Heart left ventricle (tissue), 16 donors: ENCODE results near the gene EIF2B5. TPM values are rescaled to one million over a fixed set of nuclear protein-coding genes. Genes with fewer than 3 reads are reported as not detected.

Experiments used
- ATAC-seq, 4 donors: fragments of 200-7000 bp; cut with Tn5 transposase; one replicate each; pipeline ENCODE4 v1.9.1; 2020 to 2022; ENCODE audit warnings: moderate library complexity in 4 of 4, mild to moderate bottlenecking in 3 of 4, moderate number of reproducible peaks in 1 of 4
- DNase-seq, 5 donors: peaks; one replicate each; pipeline ENCODE4 v3.0.0-alpha.2; 2020
- H3K27ac ChIP-seq, 12 donors: fragments of 200-600 bp; sonication (generic) in 4 of 12; one replicate each; pipeline versions ENCODE4 v1.5.0 to v1.8.0; 2016 to 2022; ENCODE audit warnings: mild to moderate bottlenecking in 2 of 12
- H3K27me3 ChIP-seq, 9 donors: fragments of 200-600 bp; sonication (generic) in 2 of 9; one replicate each; pipeline versions ENCODE4 v1.5.1 to v1.8.0; 2016 to 2022; ENCODE audit warnings: mild to moderate bottlenecking in 3 of 9
- H3K36me3 ChIP-seq, 9 donors: fragments of 200-600 bp; sonication (generic) in 2 of 9; one replicate each; pipeline versions ENCODE4 v1.5.0 to v1.8.0; 2018 to 2022; ENCODE audit warnings: mild to moderate bottlenecking in 2 of 9
- H3K4me1 ChIP-seq, 12 donors: fragments of 200-600 bp; sonication (generic) in 4 of 12; one replicate each; pipeline versions ENCODE4 v1.5.0 to v1.8.0; 2016 to 2022; ENCODE audit warnings: mild to moderate bottlenecking in 3 of 12
- H3K4me3 ChIP-seq, 12 donors: fragments of 200-600 bp; sonication (generic) in 4 of 12; one replicate each; pipeline versions ENCODE4 v1.5.0 to v1.8.0; 2017 to 2022; ENCODE audit warnings: mild to moderate bottlenecking in 9 of 12, moderate library complexity in 4 of 12
- H3K9me3 ChIP-seq, 12 donors: fragments of 200-600 bp; sonication (generic) in 4 of 12; one replicate each; pipeline versions ENCODE4 v1.5.0 to v1.8.0; 2016 to 2022; ENCODE audit warnings: mild to moderate bottlenecking in 1 of 12
- CTCF ChIP-seq, 12 donors: fragments of 200-600 bp; sonication (generic) in 4 of 12; IDR thresholded peaks; one replicate each; pipeline versions ENCODE4 v1.5.0 to v1.8.0; 2018 to 2022; ENCODE audit warnings: antibody characterized with exemption in 12 of 12, mild to moderate bottlenecking in 5 of 12
- POLR2A ChIP-seq, 2 donors: fragments of 450-650 bp; IDR thresholded peaks; one replicate each; pipeline ENCODE4 v1.6.1; 2017; ENCODE audit warnings: antibody characterized with exemption in 2 of 2, mild to moderate bottlenecking in 2 of 2, moderate library complexity in 2 of 2
- WGBS, 4 donors: extraction: QIAGEN DNeasy Blood & Tissue Kit in 2 of 4; methylation state at CpG; one replicate each; pipeline versions ENCODE4 v1.1.5 to v1.1.7; 2013 to 2018; 5-methylcytosine and 5-hydroxymethylcytosine counted together
- intact Hi-C, 10 donors: fragments of 100-400 bp; cut with DNase I; formaldehyde crosslinking; loops; one replicate each; pipeline versions ENCODE4 v1.11.1 to v1.14.2; 2022
- polyA plus RNA-seq, 2 donors: library from polyadenylated mRNA; stranded (reverse); fragments of 200-250 nt; gene quantifications; one replicate each; pipeline ENCODE4 v1.2.3, GENCODE V29; 2013
- total RNA-seq, 9 donors: library from RNA; depleted of rRNA in 2 of 9; stranded (reverse); fragments of >200 nt in 2 of 9; fragmentation: NEBNext Ultra II Directional in 3 of 9; extraction: Animal tissue kit (Norgen Biotek cat#: 25700) in 3 of 9; gene quantifications; one replicate each; pipeline versions ENCODE4 v1.1.0 to v1.2.4, GENCODE V29; 2016 to 2023
- donor health status: ischemic (EF 13 %, LVEDD 7.1; RV severe dilation, severe dysfunction).
- donor health status: healthy with polysubstance abuse.
- donor health status: DM: no; HTN: yes; CAD: no.
- donor health status: DM: no; HTN: no; CAD: no.
- donor health status: ischemic (EF 25% LVEDD 6.9; RV normal size, moderate dysfunction).
- donor health status: ischemic (EF 25% LVEDD 5.7; RV mildly dilated, moderate dysfunction).
- donor health status: healthy.
- donor health status: DM: yes; HTN: yes; CAD: no.
- donor health status: ischemic (EF 35%, LVEDD 5.7; RV mildly dilated, moderate dysfunction).
- donor health status: nonischemic (EF 11% LVEDD 7.7; RV severe dilation, severe dysfunction).
- donor health status: DM: yes; HTN: yes; CAD: no.
- donor health status: PGD.
- donor health status: ischemic (EF 29% LVEDD 5.4; RV normal size, mild dysfunction).
- donor health status: nonischemic (EF 23%, LVEDD 6.1; RV moderate dilation, normal function).

The EIF2B5 gene
- total and polyA plus RNA-seq, 11 donors, result 24.5 to 58.2 (median 30.9) TPM

DNA sequence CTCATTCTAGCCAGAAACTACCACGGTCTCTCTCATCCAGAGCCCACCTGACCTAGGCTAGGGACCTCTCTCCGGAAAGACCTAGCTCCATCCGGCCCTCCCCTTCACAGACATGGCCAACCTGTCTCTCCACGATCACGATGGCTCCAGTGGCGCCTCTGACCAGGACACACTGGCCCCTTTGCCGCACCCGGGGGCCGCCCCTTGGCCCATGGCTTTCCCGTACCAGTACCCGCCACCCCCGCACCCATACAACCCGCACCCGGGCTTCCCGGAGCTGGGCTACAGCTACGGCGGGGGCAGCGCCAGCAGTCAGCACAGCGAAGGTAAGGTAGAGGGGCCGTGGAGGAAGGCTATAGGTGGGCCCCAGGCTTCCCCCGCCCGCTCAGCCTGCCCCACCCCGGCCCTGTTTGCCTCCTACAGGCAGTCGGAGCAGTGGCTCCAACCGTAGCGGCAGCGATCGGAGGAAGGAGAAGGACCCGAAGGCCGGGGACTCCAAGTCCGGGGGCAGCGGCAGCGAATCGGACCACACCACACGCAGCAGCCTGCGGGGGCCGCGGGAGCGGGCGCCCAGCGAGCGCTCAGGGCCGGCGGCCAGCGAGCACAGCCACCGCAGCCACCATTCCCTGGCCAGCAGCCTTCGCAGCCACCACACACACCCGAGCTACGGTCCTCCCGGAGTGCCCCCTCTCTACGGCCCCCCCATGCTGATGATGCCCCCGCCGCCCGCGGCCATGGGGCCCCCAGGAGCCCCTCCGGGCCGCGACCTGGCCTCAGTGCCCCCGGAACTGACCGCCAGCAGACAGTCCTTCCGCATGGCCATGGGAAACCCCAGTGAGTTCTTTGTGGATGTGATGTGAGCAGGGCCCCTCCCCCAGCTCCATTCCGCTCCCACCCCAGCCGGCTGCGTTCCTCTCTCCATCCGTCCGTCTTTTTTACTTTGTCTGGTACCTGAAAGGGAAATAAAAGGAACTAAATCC is 35.0 kb downstream of the EIF2B5 start:
- Histone ChIP-seq H3K27me3 (no peaks in the 10 kb centered on the region), H3K36me3 (peaks cover 0 to 81% (median 76%) of the 10 kb centered on the region in 9 donors), H3K4me1 (peaks cover 0 to 11% (median 8%) of the 10 kb centered on the region in 12 donors), H3K27ac (peak overlapping the region in 1 of 12 donors; percentile 24), H3K4me3 (no peak overlapping the region), H3K9me3 (no peaks in the 10 kb centered on the region)
- TF ChIP-seq CTCF (IDR thresholded peaks at IDR 0.05) (no peak), POLR2A (IDR thresholded peaks at IDR 0.05) (no peak)
- WGBS, 4 donors, result 90 to 93% (median 90%) methylated on average over 51 to 66 of the region's 66 CpGs
- ATAC-seq, result no peak
- intact Hi-C loops, result loop anchor here in 4 of 10 donors (5.0 to 10.0 kb wide), 4 partner anchors 33 to 145 kb away; partner anchors contain the start of genes PSMD2 (in 2 of the 4), EIF2B5 (in 1 of the 4) and EIF4G1 (in 1 of the 4)
- peak in 1 of 5 donors; percentile 27 for DNase-seq

GRCh38 chr3:184171562-184171961 is 36.4 kb downstream of the EIF2B5 start:
- H3K36me3 ChIP-seq, result peaks cover 0 to 67% (median 62%) of the 10 kb centered on the region in 9 donors

DNA sequence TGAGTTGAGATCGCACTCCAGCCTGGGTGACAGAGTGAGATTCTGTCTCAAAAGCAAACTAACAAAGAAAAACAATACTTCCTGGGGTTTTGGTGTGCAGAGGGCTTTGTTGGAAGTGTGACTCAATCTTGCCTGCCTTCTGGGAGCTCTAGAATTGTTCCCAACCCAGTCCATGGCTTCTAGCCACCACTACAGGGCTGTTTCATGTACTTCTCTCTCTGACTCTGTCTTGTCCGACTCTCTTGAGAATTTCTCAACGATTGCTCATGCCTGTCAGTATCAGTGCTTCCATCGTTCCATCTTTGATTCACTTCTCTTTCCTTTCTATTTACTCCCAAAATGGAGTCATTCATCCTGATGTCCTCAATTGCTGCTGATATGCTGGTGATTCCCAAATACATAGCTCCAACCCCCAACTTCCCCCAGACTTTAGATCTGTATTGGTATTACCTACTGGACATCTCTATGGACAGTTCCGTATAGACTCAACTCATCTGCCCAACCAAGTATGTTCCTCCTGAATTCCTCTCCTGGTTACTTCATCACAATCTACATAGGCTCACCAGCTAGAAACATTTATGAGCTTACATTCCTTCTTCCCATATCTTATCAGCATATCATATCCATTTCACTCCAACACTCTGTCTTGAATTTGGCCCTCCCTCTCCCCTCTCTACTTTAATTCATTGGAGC is 37.7 kb downstream of the EIF2B5 start:
- intact Hi-C loops, result loop anchor here in 4 of 10 donors (5.0 to 10.0 kb wide), 4 partner anchors 36 to 142 kb away; partner anchors contain the start of genes PSMD2 (in 2 of the 4), EIF2B5 (in 1 of the 4) and EIF4G1 (in 1 of the 4)
- Histone ChIP-seq H3K27ac (peak overlapping the region in 1 of 12 donors; percentile 95), H3K4me3 (no peak overlapping the region), H3K9me3 (no peaks in the 10 kb centered on the region), H3K36me3 (peaks cover 0 to 66% (median 59%) of the 10 kb centered on the region in 9 donors), H3K27me3 (no peaks in the 10 kb centered on the region), H3K4me1 (peaks cover 0 to 35% (median 31%) of the 10 kb centered on the region in 12 donors)
- ATAC-seq (no peak), DNase-seq (peak in 1 of 5 donors; percentile 6)
- WGBS, 4 donors, result 74 to 85% (median 75%) methylated on average over 5 of the region's 5 CpGs
- TF ChIP-seq CTCF (IDR thresholded peaks at IDR 0.05) (no peak), POLR2A (IDR thresholded peaks at IDR 0.05) (no peak)

More at GRCh38 chr3:184171562-184171961, 36.4 kb downstream of the EIF2B5 start:
- intact Hi-C loops, result loop anchor here in 4 of 10 donors (5.0 to 10.0 kb wide), 4 partner anchors 34 to 143 kb away; partner anchors contain the start of genes PSMD2 (in 2 of the 4), EIF2B5 (in 1 of the 4) and EIF4G1 (in 1 of the 4)
- Histone ChIP-seq H3K4me1 (peaks cover 0 to 23% (median 19%) of the 10 kb centered on the region in 12 donors), H3K4me3 (no peak overlapping the region), H3K9me3 (no peaks in the 10 kb centered on the region), H3K27ac (no peak overlapping the region), H3K27me3 (no peaks in the 10 kb centered on the region)
- no peak for ATAC-seq
- 79 to 86% (median 82%) methylated on average over 9 of the region's 9 CpGs for WGBS, 4 donors
- peak in 1 of 5 donors; percentile 1 for DNase-seq
- no peak for TF ChIP-seq CTCF (IDR thresholded peaks at IDR 0.05)
- no peak for TF ChIP-seq POLR2A (IDR thresholded peaks at IDR 0.05)
